H1 (cell line): ENCODE data around the gene NPC2. TPM values are rescaled to one million over a fixed set of nuclear protein-coding genes. Genes with fewer than 3 reads are reported as not detected.

Experiments
- ASH2L ChIP-seq: fragments of 200-600, 300-600 bp; sonication (generic); IDR thresholded peaks from one replicate; pipeline ENCODE4 v1.7.1; 2017; ENCODE audit warnings: low read length
- BACH1 ChIP-seq: IDR thresholded peaks from 2 replicates; pipeline ENCODE4 v1.6.1; 2012; ENCODE audit warnings: low read length, improper control_type of control experiment
- CBX8 ChIP-seq: fragments of 300-800, 300-1000 bp; sonication (generic); IDR thresholded peaks from 2 replicates; pipeline ENCODE4 v1.7.1; 2016; ENCODE audit warnings: low read depth, low read length, borderline replicate concordance
- CHD7 ChIP-seq: fragments of 300-600 bp; sonication (generic); IDR thresholded peaks from 2 replicates; pipeline ENCODE4 v1.7.1; 2012; ENCODE audit warnings: low read length, moderate library complexity, mild to moderate bottlenecking, inconsistent platforms; ENCODE audit not compliant: insufficient replicate concordance
- SIRT6 ChIP-seq: IDR thresholded peaks from one replicate; pipeline ENCODE4 v1.7.1; 2012; ENCODE audit warnings: low read length, inconsistent platforms
- SP2 ChIP-seq: IDR thresholded peaks from 2 replicates; pipeline ENCODE4 v1.6.1; 2012; ENCODE audit warnings: mild to moderate bottlenecking, low read length, inconsistent platforms
- TAF1 ChIP-seq: IDR thresholded peaks from 2 replicates; pipeline ENCODE4 v1.6.1; 2011; ENCODE audit warnings: mild to moderate bottlenecking, low read depth, low read length
- YY1 ChIP-seq: IDR thresholded peaks from 2 replicates; pipeline ENCODE4 v1.6.1; 2011; ENCODE audit warnings: low read depth, mild to moderate bottlenecking, low read length
- polyA plus RNA-seq, 7 experiments: library from polyadenylated mRNA; depleted of rRNA in 3 of 7; stranded (reverse) in 5 of 7; unstranded in 2 of 7; fragments of >200 nt in 5 of 7; fragments of 200-250 nt in 2 of 7; gene quantifications; 1 replicate in 5 of 7; 2 replicates in 1 of 7; 4 replicates in 1 of 7; pipeline versions ENCODE4 v1.2.1 to v1.2.3, GENCODE V29; 2011 to 2013; ENCODE audit warnings: missing spikeins in 2 of 7, mixed read lengths in 2 of 7
- total RNA-seq: library from RNA; stranded (reverse); fragmentation: NEBNext Ultra II Directional; extraction: Animal tissue kit (Norgen Biotek cat#: 25700); gene quantifications from 2 replicates; pipeline ENCODE4 v1.2.1, GENCODE V29; 2021

Gene NPC2
- total and polyA plus RNA-seq, 2 of the 8 experiments (the other 6 are each of a cell fraction or from before 2014, with no cell fraction given), result 178 to 258 TPM

DNA sequence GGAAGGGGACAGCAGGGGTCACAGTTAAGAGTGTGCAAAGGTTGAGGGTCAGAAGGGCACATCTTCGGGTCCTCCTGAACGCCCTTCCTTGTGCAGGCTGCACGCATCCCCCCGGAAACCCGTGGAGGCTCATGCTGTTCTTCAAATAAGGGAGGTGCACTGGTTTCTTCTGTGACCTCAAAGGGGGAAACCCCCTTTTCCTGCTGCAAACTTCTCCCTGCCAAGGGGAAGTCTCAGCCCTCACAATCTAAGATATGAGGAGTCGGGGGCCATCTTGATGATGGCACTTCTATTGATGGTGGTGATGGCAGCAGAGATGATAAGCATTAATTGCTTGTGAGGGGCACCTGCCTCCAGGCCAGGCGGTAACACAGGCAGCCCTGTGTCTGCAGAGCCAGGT, 40.5 kb upstream of the NPC2 start (continued):
- TF ChIP-seq CHD7 (no peak), SIRT6 (no peak), YY1 (no peak), SP2 (no peak), ASH2L (no peak), TAF1 (no peak), CBX8 (no peak), BACH1 (no peak)
- TF ChIP-seq, all 59 proteins: peak for 0
